GM12878 (cell line): Measurements from ENCODE around the gene RNU5B-1.

Experiments used
- CHD4 ChIP-seq: fragments of 200-600 bp; sonication (generic); IDR thresholded peaks from 2 replicates; pipeline ENCODE4 v1.6.1; 2016; ENCODE audit warnings: mild to moderate bottlenecking
- MAX ChIP-seq: IDR thresholded peaks from 2 replicates; pipeline ENCODE4 v1.6.1; 2012; ENCODE audit warnings: low read depth, low read length, improper control_type of control experiment
- NFYB ChIP-seq: IDR thresholded peaks from 2 replicates; pipeline ENCODE4 v1.6.1; 2011; ENCODE audit warnings: low read depth, mild to moderate bottlenecking, low read length, improper control_type of control experiment, moderate library complexity; ENCODE audit not compliant: insufficient read depth
- SIN3A ChIP-seq: IDR thresholded peaks from 2 replicates; pipeline ENCODE4 v1.6.1; 2012; ENCODE audit warnings: low read depth, low read length, improper control_type of control experiment
- SREBF2 ChIP-seq: IDR thresholded peaks from 2 replicates; pipeline ENCODE4 v1.6.1; 2012; ENCODE audit warnings: mild to moderate bottlenecking, low read length
- TCF3 ChIP-seq: IDR thresholded peaks from 2 replicates; pipeline ENCODE4 v1.6.1; 2012; ENCODE audit warnings: low read depth, mild to moderate bottlenecking, low read length, borderline replicate concordance; ENCODE audit not compliant: insufficient read depth
- YY1 ChIP-seq: IDR thresholded peaks from 2 replicates; pipeline ENCODE4 v1.6.1; 2011; ENCODE audit warnings: low read depth, mild to moderate bottlenecking, low read length
- TF ChIP-seq, protein P1 (sequence below), 3 experiments: IDR thresholded peaks in 2 of 3; conservative IDR thresholded peaks in 1 of 3; 2 replicates each; pipeline ENCODE4 v1.5.1; 2011; ENCODE audit warnings: low read depth in 3 of 3, low read length in 3 of 3, mild to moderate bottlenecking in 3 of 3, control low read depth in 2 of 3, moderate library complexity in 2 of 3, inconsistent platforms in 1 of 3, mixed read lengths in 1 of 3; ENCODE audit not compliant: control insufficient read depth in 2 of 3, insufficient read depth in 1 of 3; ENCODE audit errors: extremely low read depth in 1 of 3

- no peak for TF ChIP-seq YY1
- TF ChIP-seq MAX: no peak
- TF ChIP-seq NFYB: no peak
- no peak for TF ChIP-seq SREBF2
- TF ChIP-seq SIN3A: no peak
- no peak for TF ChIP-seq TCF3
- TF ChIP-seq CHD4: no peak
- TF ChIP-seq, protein P1, sequence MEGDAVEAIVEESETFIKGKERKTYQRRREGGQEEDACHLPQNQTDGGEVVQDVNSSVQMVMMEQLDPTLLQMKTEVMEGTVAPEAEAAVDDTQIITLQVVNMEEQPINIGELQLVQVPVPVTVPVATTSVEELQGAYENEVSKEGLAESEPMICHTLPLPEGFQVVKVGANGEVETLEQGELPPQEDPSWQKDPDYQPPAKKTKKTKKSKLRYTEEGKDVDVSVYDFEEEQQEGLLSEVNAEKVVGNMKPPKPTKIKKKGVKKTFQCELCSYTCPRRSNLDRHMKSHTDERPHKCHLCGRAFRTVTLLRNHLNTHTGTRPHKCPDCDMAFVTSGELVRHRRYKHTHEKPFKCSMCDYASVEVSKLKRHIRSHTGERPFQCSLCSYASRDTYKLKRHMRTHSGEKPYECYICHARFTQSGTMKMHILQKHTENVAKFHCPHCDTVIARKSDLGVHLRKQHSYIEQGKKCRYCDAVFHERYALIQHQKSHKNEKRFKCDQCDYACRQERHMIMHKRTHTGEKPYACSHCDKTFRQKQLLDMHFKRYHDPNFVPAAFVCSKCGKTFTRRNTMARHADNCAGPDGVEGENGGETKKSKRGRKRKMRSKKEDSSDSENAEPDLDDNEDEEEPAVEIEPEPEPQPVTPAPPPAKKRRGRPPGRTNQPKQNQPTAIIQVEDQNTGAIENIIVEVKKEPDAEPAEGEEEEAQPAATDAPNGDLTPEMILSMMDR (IDR thresholded peaks at IDR 0.05 in 2 of 3, conservative IDR thresholded peaks at IDR 0.05 in 1 of 3; ENCODE audit: control insufficient read depth in 2 of 3, extremely low read depth in 1 of 3, insufficient read depth in 1 of 3, low read depth in 3 of 3, low read length in 3 of 3): no peak
These were observed 22.3 kb downstream of the RNU5B-1 start for GRCh38 chr15:65326818-65327217.
